PFSK-1 (cell line): Measurements from ENCODE around the gene ZSCAN4.

ENCODE experiments used
- FOXP2 ChIP-seq: optimal IDR thresholded peaks from 2 replicates; pipeline ENCODE3; 2011; ENCODE audit warnings: borderline replicate concordance, control low read depth, inconsistent platforms; ENCODE audit not compliant: insufficient read depth; ENCODE audit errors: extremely low read length, extremely low read depth
- POLR2AphosphoS5 ChIP-seq: IDR thresholded peaks from 2 replicates; pipeline ENCODE4 v1.6.1; 2012; ENCODE audit warnings: low read depth, mild to moderate bottlenecking, control low read depth, low read length, moderate library complexity
- REST ChIP-seq, 2 experiments: IDR thresholded peaks; 2 replicates each; pipeline versions ENCODE4 v1.6.1 to v1.8.0; 2011 to 2012; ENCODE audit warnings: low read depth in 2 of 2, low read length in 2 of 2, control low read depth in 1 of 2, inconsistent platforms in 1 of 2, mild to moderate bottlenecking in 1 of 2, moderate library complexity in 1 of 2; ENCODE audit not compliant: insufficient read depth in 1 of 2
- SIN3A ChIP-seq: IDR thresholded peaks from 2 replicates; pipeline ENCODE4 v1.6.1; 2012; ENCODE audit warnings: mild to moderate bottlenecking, low read length, moderate library complexity, borderline replicate concordance; ENCODE audit not compliant: insufficient read depth
- TAF1 ChIP-seq: IDR thresholded peaks from 2 replicates; pipeline ENCODE4 v1.6.1; 2012; ENCODE audit warnings: low read length, control low read depth, borderline replicate concordance; ENCODE audit not compliant: insufficient read depth

Gene ZSCAN4

GRCh38 chr19:57709616-57710015 lies 40.9 kb downstream of the ZSCAN4 start:
- TF ChIP-seq TAF1 = no peak
- TF ChIP-seq REST (IDR thresholded peaks at IDR 0.05; ENCODE audit: insufficient read depth in 1 of 2, low read depth in 2 of 2, low read length in 2 of 2) = no peak
- TF ChIP-seq FOXP2 = no peak
- no peak for TF ChIP-seq POLR2AphosphoS5
- no peak for TF ChIP-seq SIN3A

DNA sequence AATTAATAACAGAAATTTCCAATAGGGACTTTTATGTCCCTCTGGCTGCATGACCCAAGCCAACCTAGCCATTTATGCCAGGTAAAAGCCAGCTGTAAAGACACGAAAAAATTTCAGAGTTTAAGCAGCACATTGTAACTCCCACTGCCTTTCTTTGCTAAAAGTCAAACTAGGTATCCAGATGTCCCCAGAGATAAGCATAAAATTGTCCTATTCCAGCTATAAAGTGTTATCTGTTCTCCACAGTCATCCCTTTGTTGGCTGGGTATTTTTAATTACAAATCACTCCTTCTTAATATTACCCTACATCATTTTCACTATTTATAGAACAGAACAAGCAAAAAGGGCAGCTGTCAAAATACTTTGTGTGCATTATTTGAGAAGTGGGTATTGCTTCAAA lies 43.5 kb downstream of the ZSCAN4 start:
- no peak for TF ChIP-seq SIN3A

- TF ChIP-seq FOXP2 = no peak
- TF ChIP-seq REST (IDR thresholded peaks at IDR 0.05; ENCODE audit: insufficient read depth in 1 of 2, low read depth in 2 of 2, low read length in 2 of 2) = no peak
- no peak for TF ChIP-seq SIN3A
- no peak for TF ChIP-seq TAF1
- no peak for TF ChIP-seq POLR2AphosphoS5
These were observed 50.7 kb downstream of the ZSCAN4 start for GRCh38 chr19:57719424-57719823.

DNA sequence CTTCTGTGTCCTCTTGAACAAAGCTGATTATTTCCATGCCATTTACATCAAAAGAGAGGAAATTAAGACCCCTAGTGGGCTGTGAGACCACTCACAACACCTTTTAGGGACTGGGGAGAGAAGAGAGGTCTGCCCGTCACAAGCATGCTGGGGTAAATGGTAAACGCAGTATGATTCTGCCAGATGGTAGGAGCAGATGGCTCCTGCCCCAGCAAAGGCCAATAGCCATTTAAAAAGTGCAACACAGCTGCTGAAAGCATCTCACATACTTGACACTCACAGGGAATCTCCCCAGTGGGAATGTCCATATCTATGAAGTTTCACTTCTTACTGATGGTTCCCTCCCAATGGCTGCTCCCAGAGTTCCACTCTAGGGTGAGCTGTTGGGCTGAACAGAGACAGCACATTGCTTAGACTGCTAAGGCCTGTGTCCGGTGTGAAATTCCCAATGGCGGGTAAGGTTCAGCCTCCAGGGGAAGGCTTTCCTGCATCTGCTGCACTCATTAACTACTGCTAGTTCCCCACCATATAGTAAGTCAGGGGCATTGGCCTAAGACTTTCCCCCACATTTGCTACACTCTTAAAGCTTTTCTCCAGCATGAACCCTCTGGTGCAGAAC lies 51.3 kb downstream of the ZSCAN4 start:
- TF ChIP-seq REST (IDR thresholded peaks at IDR 0.05; ENCODE audit: insufficient read depth in 1 of 2, low read depth in 2 of 2, low read length in 2 of 2) (no peak), FOXP2 (no peak), SIN3A (no peak), POLR2AphosphoS5 (no peak), TAF1 (no peak)

DNA sequence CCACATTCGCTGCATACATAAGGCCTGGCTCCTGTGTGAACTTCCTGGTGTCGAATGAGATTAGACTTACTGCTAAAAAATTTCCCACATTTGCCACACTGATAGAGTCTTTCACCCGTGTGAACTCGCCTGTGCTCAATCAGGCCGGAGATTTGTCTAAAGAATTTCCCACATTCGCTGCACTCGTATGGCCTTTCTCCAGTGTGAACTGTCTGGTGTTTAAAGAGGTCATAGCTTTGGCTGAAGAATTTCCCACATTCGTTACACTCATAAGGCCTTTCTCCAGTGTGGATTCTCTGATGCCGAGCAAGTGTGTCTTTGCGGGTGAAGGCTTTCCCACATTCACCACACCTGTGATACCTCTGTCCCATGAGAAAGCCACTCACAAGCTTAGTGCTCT lies 52.1 kb downstream of the ZSCAN4 start:
- no peak for TF ChIP-seq FOXP2
- TF ChIP-seq REST (IDR thresholded peaks at IDR 0.05; ENCODE audit: insufficient read depth in 1 of 2, low read depth in 2 of 2, low read length in 2 of 2) = no peak
- TF ChIP-seq POLR2AphosphoS5 = no peak
- no peak for TF ChIP-seq TAF1
- TF ChIP-seq SIN3A = no peak
